Suprapubic skin (tissue), 4 donors: ENCODE results near the gene PNPT1. TPM values are rescaled to one million over a fixed set of nuclear protein-coding genes. Genes with fewer than 3 reads are reported as not detected.

Experiments used
- DNase-seq, 2 donors: peaks; one replicate each; pipeline ENCODE4 v3.0.0-alpha.2; 2019; ENCODE audit warnings: low spot score in 2 of 2
- H3K27ac ChIP-seq: fragments of 200-600 bp; sonication (generic); one replicate; pipeline ENCODE4 v1.5.1; 2019
- H3K27me3 ChIP-seq: fragments of 200-600 bp; sonication (generic); one replicate; pipeline ENCODE4 v1.5.1; 2019
- H3K36me3 ChIP-seq: fragments of 200-600 bp; sonication (generic); one replicate; pipeline ENCODE4 v1.5.1; 2019
- H3K4me1 ChIP-seq: fragments of 200-600 bp; sonication (generic); one replicate; pipeline ENCODE4 v1.5.1; 2019
- H3K4me3 ChIP-seq: fragments of 200-600 bp; sonication (generic); one replicate; pipeline ENCODE4 v1.5.1; 2019; ENCODE audit warnings: mild to moderate bottlenecking
- H3K9me3 ChIP-seq: fragments of 200-600 bp; sonication (generic); one replicate; pipeline ENCODE4 v1.5.1; 2019
- EP300 ChIP-seq: sonication (generic); formaldehyde crosslinking; IDR thresholded peaks from one replicate; pipeline ENCODE4 v1.6.1; 2017; ENCODE audit warnings: antibody characterized with exemption
- POLR2A ChIP-seq, 2 donors: fragments of 450-650 bp; IDR thresholded peaks; one replicate each; pipeline ENCODE4 v1.6.1; 2017; ENCODE audit warnings: antibody characterized with exemption in 2 of 2, mild to moderate bottlenecking in 2 of 2, moderate library complexity in 2 of 2
- POLR2AphosphoS5 ChIP-seq, 3 donors: sonication (generic); formaldehyde crosslinking; IDR thresholded peaks; one replicate each; pipeline ENCODE4 v1.6.1; 2017; ENCODE audit warnings: antibody characterized with exemption in 3 of 3
- WGBS: methylation state at CpG from one replicate; pipeline ENCODE4 v1.1.5; 2018; 5-methylcytosine and 5-hydroxymethylcytosine counted together
- total RNA-seq, 4 donors: library from RNA; depleted of rRNA; stranded (reverse); fragments of >200 nt; gene quantifications; one replicate each; pipeline ENCODE4 v1.1.0, GENCODE V29; 2016
- TF ChIP-seq, protein P1 (sequence below), 2 donors: fragments of 200-600 bp in 1 of 2; fragments of 450-650 bp in 1 of 2; sonication (generic) in 1 of 2; IDR thresholded peaks; one replicate each; pipeline ENCODE4 v1.5.1; 2016 to 2019; ENCODE audit warnings: antibody characterized with exemption in 2 of 2, mild to moderate bottlenecking in 1 of 2, moderate library complexity in 1 of 2

PNPT1 gene
- total RNA-seq, 4 donors from 2014 or later = 8.4 to 12.4 (median 10.9) TPM

DNA sequence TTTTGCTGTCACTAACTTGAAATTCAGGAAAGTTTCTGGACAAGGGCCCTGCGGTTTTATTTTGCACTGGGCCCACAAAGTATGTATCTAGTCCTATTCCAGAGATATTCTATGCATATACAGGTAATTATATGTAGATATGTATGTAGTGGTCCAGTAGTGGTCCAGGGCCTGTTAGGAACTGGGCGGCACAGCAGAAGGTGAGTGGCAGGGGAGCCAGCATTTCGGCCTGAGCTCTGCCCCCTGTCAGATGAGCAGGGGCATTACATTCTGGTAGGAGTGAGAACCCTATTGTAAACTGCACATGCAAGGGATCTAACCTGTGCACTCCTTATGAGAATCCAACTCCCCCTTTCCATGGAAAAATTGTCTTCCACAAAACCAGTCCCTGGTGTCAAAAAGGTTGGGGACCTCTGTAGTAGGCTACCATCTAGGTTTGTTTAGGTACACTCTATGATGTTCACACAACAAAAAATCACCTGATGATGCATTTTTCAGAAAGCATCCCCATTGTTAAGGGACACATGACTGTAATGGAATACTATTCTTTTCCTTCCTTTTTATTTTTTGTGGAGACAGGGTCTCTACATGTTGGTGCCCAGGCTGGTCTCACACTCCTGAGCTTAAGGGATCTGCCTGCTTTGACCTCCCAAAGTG, 73.4 kb downstream of the PNPT1 start:
- Histone ChIP-seq H3K9me3 (no peaks in the 10 kb centered on the region), H3K27ac (no peak overlapping the region), H3K27me3 (no peaks in the 10 kb centered on the region), H3K36me3 (peaks cover 3% of the 10 kb centered on the region), H3K4me3 (peak overlapping the region; percentile 100), H3K4me1 (peaks cover 37% of the 10 kb centered on the region)
- DNase-seq = no peak
- TF ChIP-seq EP300 (no peak), POLR2AphosphoS5 (IDR thresholded peaks at IDR 0.05) (no peak), POLR2A (IDR thresholded peaks at IDR 0.05) (no peak)
- TF ChIP-seq, protein P1, sequence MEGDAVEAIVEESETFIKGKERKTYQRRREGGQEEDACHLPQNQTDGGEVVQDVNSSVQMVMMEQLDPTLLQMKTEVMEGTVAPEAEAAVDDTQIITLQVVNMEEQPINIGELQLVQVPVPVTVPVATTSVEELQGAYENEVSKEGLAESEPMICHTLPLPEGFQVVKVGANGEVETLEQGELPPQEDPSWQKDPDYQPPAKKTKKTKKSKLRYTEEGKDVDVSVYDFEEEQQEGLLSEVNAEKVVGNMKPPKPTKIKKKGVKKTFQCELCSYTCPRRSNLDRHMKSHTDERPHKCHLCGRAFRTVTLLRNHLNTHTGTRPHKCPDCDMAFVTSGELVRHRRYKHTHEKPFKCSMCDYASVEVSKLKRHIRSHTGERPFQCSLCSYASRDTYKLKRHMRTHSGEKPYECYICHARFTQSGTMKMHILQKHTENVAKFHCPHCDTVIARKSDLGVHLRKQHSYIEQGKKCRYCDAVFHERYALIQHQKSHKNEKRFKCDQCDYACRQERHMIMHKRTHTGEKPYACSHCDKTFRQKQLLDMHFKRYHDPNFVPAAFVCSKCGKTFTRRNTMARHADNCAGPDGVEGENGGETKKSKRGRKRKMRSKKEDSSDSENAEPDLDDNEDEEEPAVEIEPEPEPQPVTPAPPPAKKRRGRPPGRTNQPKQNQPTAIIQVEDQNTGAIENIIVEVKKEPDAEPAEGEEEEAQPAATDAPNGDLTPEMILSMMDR (IDR thresholded peaks at IDR 0.05) = peak in 1 of 2 donors; percentile 16
- 72% methylated on average over 3 of the region's 3 CpGs for WGBS

DNA sequence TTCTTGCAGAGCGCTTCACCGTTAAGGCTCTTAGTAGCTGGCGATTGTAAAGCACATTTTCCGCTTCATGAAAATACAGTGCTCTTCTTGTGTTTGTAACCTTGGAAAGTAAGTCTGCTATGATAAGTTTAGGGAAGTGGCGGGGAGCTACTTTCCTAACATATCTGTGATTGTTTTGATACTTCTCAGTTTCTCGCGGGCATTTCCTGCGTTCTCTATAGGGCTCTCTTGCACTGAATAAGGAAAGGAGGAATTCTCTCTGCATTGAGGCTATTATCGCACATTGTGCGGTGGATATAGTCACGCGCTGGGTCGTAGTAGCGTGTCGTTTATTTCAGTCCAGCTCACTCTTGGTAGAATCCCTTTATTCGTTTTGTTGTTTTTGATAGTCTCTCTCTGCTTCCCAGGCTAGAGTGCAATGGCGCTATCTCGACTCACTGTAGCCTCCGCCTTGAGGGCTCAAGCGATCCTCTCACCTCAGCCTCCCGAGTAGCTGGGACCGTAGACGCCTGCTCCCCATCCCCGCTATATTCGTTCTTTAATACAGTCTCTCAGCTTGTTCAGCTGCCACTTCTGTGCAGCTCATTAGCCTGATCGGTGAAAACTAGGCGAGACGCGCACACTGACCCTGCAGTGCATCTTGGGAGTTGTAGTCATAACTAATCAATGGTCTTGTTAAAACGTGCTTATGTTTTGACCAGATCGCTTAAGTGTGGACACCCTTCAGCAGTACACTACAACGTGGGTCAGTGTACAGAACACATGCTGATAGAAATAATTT, 75.2 kb downstream of the PNPT1 start:
- peak in 1 of 2 donors; percentile 66 for DNase-seq

DNA sequence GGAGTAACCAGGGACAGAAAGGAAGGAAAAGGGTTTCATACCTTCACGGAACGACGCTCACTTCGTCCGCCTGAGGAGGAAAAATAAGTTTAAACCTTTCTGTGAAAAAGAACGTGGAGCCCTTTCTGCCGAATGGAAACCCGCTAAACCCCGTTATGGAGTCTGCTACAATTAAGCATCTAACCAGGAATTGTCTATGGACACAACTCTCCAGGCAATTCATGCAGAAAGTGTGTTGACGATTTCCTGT, 75.7 kb downstream of the PNPT1 start:
- no peak for DNase-seq
- Histone ChIP-seq H3K9me3 (no peaks in the 10 kb centered on the region), H3K4me1 (peaks cover 43% of the 10 kb centered on the region), H3K27me3 (no peaks in the 10 kb centered on the region), H3K4me3 (peak overlapping the region; percentile 100), H3K36me3 (peaks cover 8% of the 10 kb centered on the region), H3K27ac (peak overlapping the region; percentile 99)
- WGBS = under 1% methylated on average over 10 of the region's 10 CpGs
- TF ChIP-seq POLR2A (IDR thresholded peaks at IDR 0.05) (no peak), POLR2AphosphoS5 (IDR thresholded peaks at IDR 0.05) (no peak), EP300 (no peak)
- TF ChIP-seq, protein P1 (IDR thresholded peaks at IDR 0.05) = no peak

More for the DNA sequence above, 75.2 kb downstream of the PNPT1 start:
- TF ChIP-seq, protein P1 (IDR thresholded peaks at IDR 0.05) = no peak
- TF ChIP-seq EP300 = no peak
- no peak for TF ChIP-seq POLR2AphosphoS5 (IDR thresholded peaks at IDR 0.05)
- TF ChIP-seq POLR2A (IDR thresholded peaks at IDR 0.05) = no peak
- Histone ChIP-seq H3K9me3 (no peaks in the 10 kb centered on the region), H3K27ac (peak overlapping the region; percentile 99), H3K27me3 (no peaks in the 10 kb centered on the region), H3K4me1 (peaks cover 43% of the 10 kb centered on the region), H3K4me3 (peak overlapping the region; percentile 100), H3K36me3 (peaks cover 6% of the 10 kb centered on the region)
- WGBS = under 1% methylated on average over 32 of the region's 32 CpGs

DNA sequence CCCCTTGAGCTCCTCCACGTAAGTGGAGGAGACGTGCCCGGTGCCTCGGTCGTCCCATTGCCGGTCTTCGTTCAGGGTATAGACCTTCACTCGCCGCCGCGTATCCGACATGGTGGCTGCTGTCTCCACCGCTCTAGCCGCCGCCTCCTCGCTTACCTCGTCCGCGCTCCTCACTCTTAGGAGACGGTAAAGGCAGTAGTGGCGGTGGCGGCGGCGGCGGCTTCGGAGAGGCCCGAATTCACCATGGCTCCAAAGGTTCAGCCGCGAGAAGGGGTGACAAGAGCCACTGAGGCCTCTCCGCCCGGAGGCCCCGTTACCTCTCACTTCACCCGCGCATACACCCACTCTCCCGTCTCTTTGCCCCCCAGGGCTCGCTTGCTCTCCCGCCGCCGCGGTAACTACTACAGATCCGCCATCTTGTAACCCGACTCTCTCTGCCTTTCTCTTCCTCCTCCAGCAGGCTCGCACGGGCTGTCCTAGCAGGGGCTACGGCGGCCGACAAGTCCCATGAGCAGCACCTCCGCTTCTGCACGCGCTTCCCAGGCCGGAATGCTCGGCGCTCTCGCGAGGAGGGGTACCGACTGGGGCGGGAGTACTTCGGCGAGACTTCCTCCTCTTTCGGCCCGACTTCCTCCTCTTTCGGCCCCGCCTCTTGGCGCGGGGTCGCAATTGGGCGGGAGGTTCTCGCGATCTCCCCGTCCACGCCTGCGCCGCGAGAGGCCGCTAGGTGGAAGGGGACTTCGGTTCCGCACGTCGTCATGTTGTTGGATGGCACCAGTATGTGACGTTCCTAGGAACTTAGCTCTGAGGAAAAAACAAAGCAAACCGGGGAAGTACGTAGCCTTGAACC, 76.2 kb downstream of the PNPT1 start, which contains the start of gene PPP4R3B:
PPP4R3B (minus strand) TSS at position 448 of the 850 bp plus-strand sequence; CDS start at position 111, 337 bp downstream.
- Histone ChIP-seq H3K27me3 (no peaks in the 10 kb centered on the region), H3K36me3 (peaks cover 13% of the 10 kb centered on the region), H3K4me1 (peaks cover 43% of the 10 kb centered on the region), H3K27ac (peak within 1 kb of the TSS; percentile 99), H3K4me3 (peak within 1 kb of the TSS; percentile 100), H3K9me3 (no peaks in the 10 kb centered on the region)
- peak; percentile 98 to 99 for DNase-seq
- WGBS = 1% methylated on average over 41 of the region's 82 CpGs
- TF ChIP-seq POLR2AphosphoS5 (IDR thresholded peaks at IDR 0.05) = peak; percentile 96 to 99 (median 96)
- peak; percentile 90 to 94 for TF ChIP-seq POLR2A (IDR thresholded peaks at IDR 0.05)
- TF ChIP-seq EP300 = no peak
- TF ChIP-seq, protein P1 (IDR thresholded peaks at IDR 0.05) = peak; percentile 71 to 74
